PFSK-1 (cell line): ENCODE results near the gene RTEL1.

Experiments
- FOXP2 ChIP-seq: optimal IDR thresholded peaks from 2 replicates; pipeline ENCODE3; 2011; ENCODE audit warnings: borderline replicate concordance, control low read depth, inconsistent platforms; ENCODE audit not compliant: insufficient read depth; ENCODE audit errors: extremely low read length, extremely low read depth
- POLR2AphosphoS5 ChIP-seq: IDR thresholded peaks from 2 replicates; pipeline ENCODE4 v1.6.1; 2012; ENCODE audit warnings: low read depth, mild to moderate bottlenecking, control low read depth, low read length, moderate library complexity
- REST ChIP-seq, 2 experiments: IDR thresholded peaks; 2 replicates each; pipeline versions ENCODE4 v1.6.1 to v1.8.0; 2011 to 2012; ENCODE audit warnings: low read depth in 2 of 2, low read length in 2 of 2, control low read depth in 1 of 2, inconsistent platforms in 1 of 2, mild to moderate bottlenecking in 1 of 2, moderate library complexity in 1 of 2; ENCODE audit not compliant: insufficient read depth in 1 of 2
- SIN3A ChIP-seq: IDR thresholded peaks from 2 replicates; pipeline ENCODE4 v1.6.1; 2012; ENCODE audit warnings: mild to moderate bottlenecking, low read length, moderate library complexity, borderline replicate concordance; ENCODE audit not compliant: insufficient read depth
- TAF1 ChIP-seq: IDR thresholded peaks from 2 replicates; pipeline ENCODE4 v1.6.1; 2012; ENCODE audit warnings: low read length, control low read depth, borderline replicate concordance; ENCODE audit not compliant: insufficient read depth

RTEL1 gene

DNA sequence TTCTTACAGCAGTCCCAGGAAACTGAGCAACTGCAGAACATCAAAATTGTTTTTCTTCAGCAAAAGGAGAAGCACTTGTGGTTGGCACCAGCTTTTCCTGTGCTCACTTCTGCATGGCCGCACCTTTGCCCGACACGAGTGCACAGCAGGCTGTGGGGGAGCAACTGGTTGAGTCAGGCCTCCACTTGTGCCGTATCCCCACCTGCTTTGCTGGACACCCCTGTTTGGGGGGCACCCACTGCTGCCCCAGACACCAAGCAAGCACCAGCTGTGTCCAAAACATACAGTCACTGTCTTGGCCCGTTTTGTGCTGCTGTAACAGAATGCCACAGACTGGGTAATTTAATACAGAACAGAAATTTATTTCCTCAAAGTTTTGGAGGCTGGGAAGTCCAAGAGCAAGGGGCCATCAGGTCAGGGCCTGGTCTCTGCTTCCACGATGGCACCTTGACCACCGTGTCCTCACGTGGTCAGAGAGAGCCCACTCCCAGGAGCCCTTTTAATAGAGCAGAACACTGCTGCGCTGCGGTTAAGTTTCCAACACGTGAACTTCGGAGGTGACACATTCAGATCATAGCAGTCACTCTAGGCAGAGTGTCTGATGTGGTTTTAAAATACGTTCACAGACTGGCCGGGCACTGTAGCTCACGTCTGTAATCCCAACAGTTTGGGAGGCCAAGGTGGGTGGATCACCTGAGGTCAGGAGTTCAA lies 22.5 kb upstream of the RTEL1 start:
- TF ChIP-seq POLR2AphosphoS5 (no peak), FOXP2 (no peak), REST (IDR thresholded peaks at IDR 0.05; ENCODE audit: insufficient read depth in 1 of 2, low read depth in 2 of 2, low read length in 2 of 2) (no peak), TAF1 (no peak), SIN3A (no peak)

DNA sequence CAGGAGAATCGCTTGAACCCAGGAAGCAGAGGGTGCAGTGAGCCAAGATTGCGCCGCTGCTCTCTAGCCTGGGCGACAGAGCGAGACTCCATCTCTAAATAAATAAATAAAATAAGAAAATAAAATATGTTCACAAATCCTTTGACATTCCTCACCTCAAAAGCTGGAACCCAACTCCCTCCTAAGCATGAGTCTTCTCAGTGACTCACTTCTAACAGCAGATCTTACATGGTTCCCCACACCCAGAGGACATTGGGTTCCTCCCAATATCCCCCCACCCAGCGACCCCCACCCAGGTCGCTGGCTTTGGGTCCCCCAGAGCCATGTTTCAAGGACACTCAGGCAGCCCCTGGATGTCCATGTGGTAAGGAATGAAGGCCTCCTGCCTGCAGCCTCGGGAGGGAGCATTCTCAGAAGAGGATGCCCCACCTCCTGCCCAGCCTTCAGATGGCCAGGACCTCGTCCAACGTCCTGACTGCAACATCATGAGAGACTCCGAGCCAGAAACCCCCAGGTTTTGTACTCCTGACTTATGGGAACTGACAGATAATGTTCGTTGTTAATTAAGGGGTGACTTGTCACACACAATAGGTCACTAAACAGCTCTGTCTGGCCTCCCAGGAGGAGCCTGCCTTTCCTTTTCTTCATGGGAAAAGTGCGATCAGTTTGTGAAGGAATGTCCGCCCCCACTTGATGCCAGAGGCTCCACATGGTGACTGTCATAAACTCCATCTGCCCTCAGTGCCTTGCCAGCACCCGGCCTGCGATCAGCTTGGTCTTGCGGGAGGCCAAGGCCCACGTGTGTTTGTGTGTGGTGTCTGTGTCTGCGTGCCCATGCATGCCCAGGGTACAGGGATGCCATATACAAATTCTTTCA lies 21.1 kb upstream of the RTEL1 start:
- no peak for TF ChIP-seq TAF1
- TF ChIP-seq SIN3A, result no peak
- TF ChIP-seq POLR2AphosphoS5, result no peak
- TF ChIP-seq REST (IDR thresholded peaks at IDR 0.05; ENCODE audit: insufficient read depth in 1 of 2, low read depth in 2 of 2, low read length in 2 of 2), result no peak
- no peak for TF ChIP-seq FOXP2

DNA sequence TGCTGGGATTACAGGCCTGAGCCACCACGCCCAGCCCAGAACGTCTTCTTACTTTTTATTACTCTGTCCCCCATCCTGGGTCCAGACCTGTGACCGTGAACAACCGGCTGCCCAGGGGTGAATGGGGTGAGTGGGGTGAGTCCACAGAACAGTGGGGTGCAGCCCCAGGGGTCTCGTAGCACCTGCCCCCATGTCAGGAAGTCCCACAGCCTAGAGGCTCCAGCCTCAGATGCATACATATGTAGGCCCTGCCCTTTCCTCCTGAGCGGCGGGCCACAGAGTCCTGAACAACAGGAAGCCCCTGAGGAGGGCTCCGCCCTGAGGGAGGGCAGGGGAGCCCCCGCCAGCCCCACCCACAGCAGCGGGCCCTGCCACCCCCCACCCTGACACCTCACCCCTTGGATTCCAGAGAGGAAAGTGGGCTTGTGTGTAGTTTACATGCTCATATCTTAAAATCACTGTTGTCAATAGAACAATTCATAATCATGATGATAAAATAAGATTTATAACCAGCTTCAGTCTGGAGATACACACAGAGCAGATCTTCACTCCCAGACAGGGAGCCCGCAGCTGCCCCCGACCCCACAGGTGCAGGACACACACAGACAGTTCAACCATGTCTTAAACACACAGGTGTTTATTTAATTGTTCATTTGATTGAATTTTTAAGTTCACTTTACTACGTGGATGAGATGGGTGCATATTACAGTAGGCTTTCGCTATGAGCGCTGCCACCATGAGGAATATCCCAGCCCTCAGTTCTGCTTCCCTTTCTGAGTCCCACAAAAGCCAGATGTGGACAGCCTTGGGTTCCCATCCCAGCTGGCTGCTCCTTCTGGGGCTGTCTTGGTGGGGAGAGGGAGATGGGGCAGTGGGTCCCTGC lies 18.8 kb upstream of the RTEL1 start:
- TF ChIP-seq REST (IDR thresholded peaks at IDR 0.05; ENCODE audit: insufficient read depth in 1 of 2, low read depth in 2 of 2, low read length in 2 of 2), result no peak

- TF ChIP-seq SIN3A (no peak), FOXP2 (no peak), TAF1 (no peak), POLR2AphosphoS5 (no peak), REST (IDR thresholded peaks at IDR 0.05; ENCODE audit: insufficient read depth in 1 of 2, low read depth in 2 of 2, low read length in 2 of 2) (no peak)
Measured at GRCh38 chr20:63640086-63640485, 18.0 kb upstream of the RTEL1 start.
